Measurements from ENCODE around the gene LMAN1L. TPM values are rescaled to one million over a fixed set of nuclear protein-coding genes. Genes with fewer than 3 reads are reported as not detected.

Gene LMAN1L
- total RNA-seq, 2 donors from 2014 or later = 0.82 to 1.6 TPM

- Mint-ChIP-seq H3K4me1 (peaks cover 54% of the 10 kb centered on the region), H3K27me3 (no peaks in the 10 kb centered on the region), H3K27ac (peak overlapping the region; percentile 85), H3K4me3 (peak overlapping the region; percentile 76), H3K9me3 (no peaks in the 10 kb centered on the region), H3K36me3 (ENCODE audit: low read depth) (peaks cover 71% of the 10 kb centered on the region)
- ATAC-seq (replicated peaks) = no peak
Measured at GRCh38 chr15:74794970-74795349, 17.7 kb upstream of the LMAN1L start.

- Mint-ChIP-seq H3K9me3 (no peaks in the 10 kb centered on the region), H3K27me3 (no peaks in the 10 kb centered on the region), H3K36me3 (ENCODE audit: low read depth) (peaks cover 71% of the 10 kb centered on the region), H3K27ac (peak overlapping the region; percentile 85), H3K4me3 (peak overlapping the region; percentile 76), H3K4me1 (peaks cover 50% of the 10 kb centered on the region)
- ATAC-seq (replicated peaks) = peak; percentile 57
Measured at GRCh38 chr15:74795966-74796625, 16.5 kb upstream of the LMAN1L start.

- Mint-ChIP-seq H3K9me3 (no peaks in the 10 kb centered on the region), H3K27ac (peak overlapping the region; percentile 63), H3K27me3 (no peaks in the 10 kb centered on the region), H3K36me3 (ENCODE audit: low read depth) (peaks cover 85% of the 10 kb centered on the region), H3K4me3 (peak overlapping the region; percentile 40), H3K4me1 (peaks cover 38% of the 10 kb centered on the region)
- no peak for ATAC-seq (replicated peaks)
Measured at GRCh38 chr15:74798388-74799254, 14.0 kb upstream of the LMAN1L start.

GRCh38 chr15:74799255-74799855 lies 13.3 kb upstream of the LMAN1L start:
- no peaks in the 10 kb centered on the region for H3K27me3 Mint-ChIP-seq
- peak; percentile 11 for ATAC-seq (replicated peaks)
- H3K27ac Mint-ChIP-seq = peak overlapping the region; percentile 63
- H3K36me3 Mint-ChIP-seq (ENCODE audit: low read depth) = peaks cover 92% of the 10 kb centered on the region
- no peaks in the 10 kb centered on the region for H3K9me3 Mint-ChIP-seq
- H3K4me3 Mint-ChIP-seq = peak overlapping the region; percentile 40
- H3K4me1 Mint-ChIP-seq = peaks cover 37% of the 10 kb centered on the region

GRCh38 chr15:74799856-74800558 lies 12.6 kb upstream of the LMAN1L start:
- H3K36me3 Mint-ChIP-seq (ENCODE audit: low read depth) = peaks cover 93% of the 10 kb centered on the region
- peak overlapping the region; percentile 40 for H3K4me3 Mint-ChIP-seq
- no peaks in the 10 kb centered on the region for H3K9me3 Mint-ChIP-seq
- ATAC-seq (replicated peaks) = peak; percentile 89
- peaks cover 31% of the 10 kb centered on the region for H3K4me1 Mint-ChIP-seq
- H3K27ac Mint-ChIP-seq = peak overlapping the region; percentile 63
- H3K27me3 Mint-ChIP-seq = no peaks in the 10 kb centered on the region

DNA sequence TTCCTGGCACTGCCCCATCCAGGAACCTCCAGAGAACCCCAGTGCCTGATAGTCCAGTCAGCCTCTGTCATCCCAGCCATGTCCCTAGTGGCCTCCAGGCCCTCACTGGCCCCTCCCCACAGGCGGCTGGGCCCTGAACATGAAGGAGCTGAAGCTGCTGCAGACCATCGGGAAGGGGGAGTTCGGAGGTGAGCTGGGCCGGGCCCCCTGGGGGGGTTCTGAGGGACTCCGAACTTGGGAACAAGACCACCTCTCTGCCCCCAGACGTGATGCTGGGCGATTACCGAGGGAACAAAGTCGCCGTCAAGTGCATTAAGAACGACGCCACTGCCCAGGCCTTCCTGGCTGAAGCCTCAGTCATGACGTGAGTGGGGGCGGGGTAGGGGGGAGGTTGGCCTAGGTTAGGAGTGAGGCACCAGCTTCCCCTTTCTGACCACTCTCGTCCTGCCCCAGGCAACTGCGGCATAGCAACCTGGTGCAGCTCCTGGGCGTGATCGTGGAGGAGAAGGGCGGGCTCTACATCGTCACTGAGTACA lies 12.0 kb upstream of the LMAN1L start:
- H3K27ac Mint-ChIP-seq = peak overlapping the region; percentile 63
- no peak overlapping the region for H3K4me3 Mint-ChIP-seq
- no peaks in the 10 kb centered on the region for H3K27me3 Mint-ChIP-seq
- ATAC-seq (replicated peaks) = no peak
- no peaks in the 10 kb centered on the region for H3K9me3 Mint-ChIP-seq
- H3K36me3 Mint-ChIP-seq (ENCODE audit: low read depth) = peaks cover 91% of the 10 kb centered on the region
- peaks cover 26% of the 10 kb centered on the region for H3K4me1 Mint-ChIP-seq

- no peaks in the 10 kb centered on the region for H3K9me3 Mint-ChIP-seq
- ATAC-seq (replicated peaks) = no peak
- H3K36me3 Mint-ChIP-seq (ENCODE audit: low read depth) = peaks cover 83% of the 10 kb centered on the region
- no peaks in the 10 kb centered on the region for H3K27me3 Mint-ChIP-seq
- no peak overlapping the region for H3K27ac Mint-ChIP-seq
- no peak overlapping the region for H3K4me3 Mint-ChIP-seq
- peaks cover 22% of the 10 kb centered on the region for H3K4me1 Mint-ChIP-seq
Measured at GRCh38 chr15:74801311-74801997, 11.2 kb upstream of the LMAN1L start.

- Mint-ChIP-seq H3K9me3 (no peaks in the 10 kb centered on the region), H3K27me3 (no peaks in the 10 kb centered on the region)
Measured at GRCh38 chr15:74802290-74802689, 10.3 kb upstream of the LMAN1L start.

DNA sequence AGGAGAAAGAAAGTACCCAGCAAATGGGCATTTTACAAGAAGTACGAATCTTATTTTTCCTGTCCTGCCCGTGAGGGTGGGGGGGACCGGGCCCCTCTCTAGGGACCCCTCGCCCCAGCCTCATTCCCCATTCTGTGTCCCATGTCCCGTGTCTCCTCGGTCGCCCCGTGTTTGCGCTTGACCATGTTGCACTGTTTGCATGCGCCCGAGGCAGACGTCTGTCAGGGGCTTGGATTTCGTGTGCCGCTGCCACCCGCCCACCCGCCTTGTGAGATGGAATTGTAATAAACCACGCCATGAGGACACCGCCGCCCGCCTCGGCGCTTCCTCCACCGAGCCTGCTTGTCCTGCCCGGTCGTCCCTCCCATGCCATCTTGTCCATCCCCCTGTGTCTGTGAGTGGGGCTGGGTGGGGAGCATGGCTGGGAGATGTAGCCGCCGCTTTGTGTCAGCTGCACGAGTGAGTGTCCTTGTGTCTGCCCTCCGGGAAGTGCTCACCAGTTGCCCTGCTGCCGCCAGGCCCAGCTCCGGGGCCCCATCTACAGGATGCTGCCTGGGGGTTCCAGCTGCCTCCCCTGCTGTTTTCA lies 9.7 kb upstream of the LMAN1L start:
- no peak overlapping the region for H3K4me3 Mint-ChIP-seq
- H3K4me1 Mint-ChIP-seq = peaks cover 31% of the 10 kb centered on the region
- peaks cover 72% of the 10 kb centered on the region for H3K36me3 Mint-ChIP-seq (ENCODE audit: low read depth)
- H3K9me3 Mint-ChIP-seq = no peaks in the 10 kb centered on the region
- no peak for ATAC-seq (replicated peaks)
- no peak overlapping the region for H3K27ac Mint-ChIP-seq
- no peaks in the 10 kb centered on the region for H3K27me3 Mint-ChIP-seq

More at GRCh38 chr15:74802290-74802689, 10.3 kb upstream of the LMAN1L start:
- no peak for ATAC-seq (replicated peaks)
- Mint-ChIP-seq H3K36me3 (ENCODE audit: low read depth) (peaks cover 79% of the 10 kb centered on the region), H3K4me3 (no peak overlapping the region), H3K4me1 (peaks cover 30% of the 10 kb centered on the region), H3K27ac (no peak overlapping the region)

DNA sequence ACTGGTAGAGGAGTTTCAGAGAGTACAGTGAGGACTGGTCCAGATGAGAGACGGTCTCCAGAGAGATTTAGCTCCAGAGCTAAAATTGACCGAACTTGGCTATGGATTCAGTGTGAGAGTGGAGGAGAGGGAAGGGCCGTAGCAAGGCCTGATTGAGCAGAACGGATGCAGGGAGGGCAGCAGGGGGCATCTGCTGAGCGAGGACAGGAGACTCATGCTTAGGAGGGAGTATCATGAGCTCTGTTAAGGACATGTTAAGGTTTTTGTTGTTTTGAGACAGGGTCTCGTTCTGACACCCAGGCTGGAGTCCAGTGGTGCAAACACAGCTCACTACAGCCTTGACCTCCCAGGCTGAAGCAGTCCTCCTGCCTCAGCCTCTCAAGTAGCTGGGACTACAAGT lies 7.7 kb upstream of the LMAN1L start:
- no peak for ATAC-seq (replicated peaks)
- peaks cover 25% of the 10 kb centered on the region for H3K4me1 Mint-ChIP-seq
- no peaks in the 10 kb centered on the region for H3K27me3 Mint-ChIP-seq
- peaks cover 53% of the 10 kb centered on the region for H3K36me3 Mint-ChIP-seq (ENCODE audit: low read depth)
- peak overlapping the region; percentile 2 for H3K27ac Mint-ChIP-seq
- H3K9me3 Mint-ChIP-seq = no peaks in the 10 kb centered on the region
- no peak overlapping the region for H3K4me3 Mint-ChIP-seq

DNA sequence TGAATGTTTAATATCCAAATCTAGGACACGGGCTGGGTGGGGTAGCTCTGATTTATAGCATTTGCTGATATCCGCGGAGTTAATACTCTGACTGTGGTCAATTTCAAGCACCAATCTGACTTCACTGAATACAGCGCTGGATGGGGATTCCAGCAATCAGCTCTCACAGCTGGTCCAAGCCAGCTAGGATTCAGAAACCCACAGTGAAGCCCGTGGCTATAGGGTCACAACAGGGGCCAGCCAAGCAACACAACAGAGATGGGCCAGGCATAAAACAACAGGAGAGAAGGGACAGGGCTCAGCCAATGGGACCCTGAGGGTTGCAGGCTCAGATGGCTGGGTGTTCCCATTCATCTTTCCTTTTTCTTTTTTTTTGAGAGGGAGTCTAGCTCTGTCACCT lies 5.4 kb upstream of the LMAN1L start:
- Mint-ChIP-seq H3K9me3 (no peaks in the 10 kb centered on the region), H3K27me3 (no peaks in the 10 kb centered on the region), H3K4me3 (no peak overlapping the region), H3K27ac (peak overlapping the region; percentile 85), H3K4me1 (peaks cover 22% of the 10 kb centered on the region), H3K36me3 (ENCODE audit: low read depth) (peaks cover 29% of the 10 kb centered on the region)
- no peak for ATAC-seq (replicated peaks)

- Mint-ChIP-seq H3K4me3 (no peak overlapping the region), H3K27ac (peak overlapping the region; percentile 85), H3K9me3 (no peaks in the 10 kb centered on the region), H3K36me3 (ENCODE audit: low read depth) (peaks cover 19% of the 10 kb centered on the region), H3K27me3 (no peaks in the 10 kb centered on the region), H3K4me1 (peaks cover 22% of the 10 kb centered on the region)
- ATAC-seq (replicated peaks) = no peak
Measured at GRCh38 chr15:74808078-74808839, 4.4 kb upstream of the LMAN1L start.

DNA sequence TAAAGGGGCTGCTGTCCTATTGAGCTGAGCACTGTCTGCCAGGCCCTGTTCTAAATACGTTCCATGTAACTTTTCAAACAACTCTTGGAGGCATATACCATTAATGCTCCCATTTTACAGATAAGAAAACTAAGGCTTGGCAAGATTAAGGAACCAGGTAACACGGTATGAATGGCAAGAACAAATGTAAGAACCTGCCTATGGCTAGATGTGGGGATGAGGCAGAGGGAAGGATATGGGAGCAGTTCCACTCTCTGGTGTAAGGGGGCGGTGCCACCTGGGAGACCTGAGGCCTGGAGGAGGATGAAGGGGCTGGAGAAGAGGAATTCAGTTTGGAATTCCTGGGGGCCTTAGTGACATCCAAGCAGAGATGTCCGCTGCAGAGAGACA lies 3.8 kb upstream of the LMAN1L start:
- Mint-ChIP-seq H3K27ac (peak overlapping the region; percentile 56), H3K4me3 (no peak overlapping the region), H3K36me3 (ENCODE audit: low read depth) (peaks cover 14% of the 10 kb centered on the region), H3K9me3 (no peaks in the 10 kb centered on the region), H3K4me1 (peaks cover 22% of the 10 kb centered on the region), H3K27me3 (no peaks in the 10 kb centered on the region)
- no peak for ATAC-seq (replicated peaks)

All from activated T-helper 17 cell treated with anti-CD3 and anti-CD28 coated beads, Interleukin-2, amount 50 U/mL, for 72 hours (primary cell).